GM18909 (cell line): Measurements from ENCODE around the gene BPNT1.
"Not testable (repeated sequence)": the region's sequence is repeated elsewhere in the genome, so short reads cannot be mapped to it uniquely, and the experiment has no call there.

ENCODE experiments used
- ATAC-seq: cut with Tn5 transposase; IDR thresholded peaks from one replicate; pipeline ENCODE4 v1.9.1; 2021; ENCODE audit warnings: mild to moderate bottlenecking; ENCODE audit not compliant: unreplicated experiment, poor library complexity

The BPNT1 gene

GRCh38 chr1:220089650-220090556 lies at the start of gene BPNT1:
TSS of gene BPNT1 (minus strand) at chr1:220089788. CDS start at chr1:220079846, 9,942 bp downstream.
- ATAC-seq = peak; percentile 62

GRCh38 chr1:220137019-220137786 lies 47.6 kb upstream of the BPNT1 start:
- ATAC-seq = no peak

GRCh38 chr1:220135755-220136154 lies 46.2 kb upstream of the BPNT1 start:
- ATAC-seq = no peak

GRCh38 chr1:220129479-220130210 lies 40.1 kb upstream of the BPNT1 start:
- ATAC-seq = no peak

GRCh38 chr1:220127076-220127475 lies 37.5 kb upstream of the BPNT1 start:
- no peak for ATAC-seq

- ATAC-seq = no peak
These were observed 35.0 kb upstream of the BPNT1 start for GRCh38 chr1:220124542-220124941.

GRCh38 chr1:220123889-220124288 lies 34.3 kb upstream of the BPNT1 start:
- ATAC-seq = no peak

GRCh38 chr1:220123066-220123465 lies 33.5 kb upstream of the BPNT1 start:
- no peak for ATAC-seq

- ATAC-seq = no peak
These were observed 32.4 kb upstream of the BPNT1 start for GRCh38 chr1:220121791-220122530.

GRCh38 chr1:220119043-220119512 lies 29.5 kb upstream of the BPNT1 start:
- no peak for ATAC-seq

- no peak for ATAC-seq
These were observed 23.6 kb upstream of the BPNT1 start for GRCh38 chr1:220113136-220113695.

GRCh38 chr1:220112600-220112999 lies 23.0 kb upstream of the BPNT1 start:
- ATAC-seq = not testable (repeated sequence)

GRCh38 chr1:220110473-220110872 lies 20.9 kb upstream of the BPNT1 start:
- ATAC-seq = not testable (repeated sequence)

- no peak for ATAC-seq
These were observed 10.2 kb upstream of the BPNT1 start for GRCh38 chr1:220099826-220100225.

- ATAC-seq = peak; percentile 71
These were observed 4.7 kb upstream of the BPNT1 start, which contains the start of gene IARS2 for GRCh38 chr1:220094016-220094911. TSS of gene IARS2 (plus strand) at chr1:220094132. CDS start at chr1:220094217, 85 bp downstream.

GRCh38 chr1:220093361-220094015 lies 3.9 kb upstream of the BPNT1 start:
- peak; percentile 9 for ATAC-seq

- no peak for ATAC-seq
These were observed 3.1 kb upstream of the BPNT1 start for GRCh38 chr1:220092694-220093093.

GRCh38 chr1:220086261-220086686 lies 3.3 kb downstream of the BPNT1 start:
- peak; percentile 64 for ATAC-seq
